OCI-LY1 (cell line): ENCODE measurements around the gene METAP1.
"Not testable (repeated sequence)": the region's sequence is repeated elsewhere in the genome, so short reads cannot be mapped to it uniquely, and the experiment has no call there.

Source experiments
- CTCF ChIP-seq: fragments of 200-600 bp; sonication (generic), shearing (Covaris generic); IDR thresholded peaks from 2 replicates; pipeline ENCODE4 v1.5.1; 2017; ENCODE audit warnings: mild to moderate bottlenecking, antibody characterized with exemption, low read length, moderate library complexity, mixed read lengths
- EZH2 ChIP-seq: fragments of 200-600 bp; sonication (generic), shearing (Covaris generic); IDR thresholded peaks from 2 replicates; pipeline ENCODE4 v1.8.0; 2017; ENCODE audit warnings: borderline replicate concordance, mixed run types, mild to moderate bottlenecking, antibody characterized with exemption, low read length, moderate library complexity, mixed read lengths

DNA sequence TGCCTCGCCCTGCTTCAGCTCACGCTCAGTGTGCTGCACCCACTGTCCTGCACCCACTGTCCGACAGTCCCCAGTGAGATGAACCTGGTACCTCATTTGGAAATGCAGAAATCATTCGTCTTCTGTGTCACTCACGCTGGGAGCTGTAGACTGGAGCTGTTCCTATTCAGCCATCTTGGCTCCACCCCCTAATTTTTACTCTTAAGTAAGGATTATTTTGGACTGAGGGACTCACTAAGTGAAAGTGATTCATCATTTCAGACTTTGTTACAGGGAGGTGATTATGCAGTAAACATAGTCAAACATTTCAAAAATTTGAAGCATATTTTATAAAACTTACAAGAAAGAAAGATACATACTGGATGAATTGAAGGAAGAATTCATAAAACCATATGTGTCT, 104.3 kb downstream of the METAP1 start:
- TF ChIP-seq CTCF, EZH2: not testable (repeated sequence)
